UCSD-AML1 (cell line): ENCODE data around the gene CD8A.

ENCODE experiments used
- DNase-seq: peaks from one replicate; lab custom pipeline; 2025; ENCODE audit not compliant: unreplicated experiment; lab: John Stamatoyannopoulos, UW

Gene CD8A

DNA sequence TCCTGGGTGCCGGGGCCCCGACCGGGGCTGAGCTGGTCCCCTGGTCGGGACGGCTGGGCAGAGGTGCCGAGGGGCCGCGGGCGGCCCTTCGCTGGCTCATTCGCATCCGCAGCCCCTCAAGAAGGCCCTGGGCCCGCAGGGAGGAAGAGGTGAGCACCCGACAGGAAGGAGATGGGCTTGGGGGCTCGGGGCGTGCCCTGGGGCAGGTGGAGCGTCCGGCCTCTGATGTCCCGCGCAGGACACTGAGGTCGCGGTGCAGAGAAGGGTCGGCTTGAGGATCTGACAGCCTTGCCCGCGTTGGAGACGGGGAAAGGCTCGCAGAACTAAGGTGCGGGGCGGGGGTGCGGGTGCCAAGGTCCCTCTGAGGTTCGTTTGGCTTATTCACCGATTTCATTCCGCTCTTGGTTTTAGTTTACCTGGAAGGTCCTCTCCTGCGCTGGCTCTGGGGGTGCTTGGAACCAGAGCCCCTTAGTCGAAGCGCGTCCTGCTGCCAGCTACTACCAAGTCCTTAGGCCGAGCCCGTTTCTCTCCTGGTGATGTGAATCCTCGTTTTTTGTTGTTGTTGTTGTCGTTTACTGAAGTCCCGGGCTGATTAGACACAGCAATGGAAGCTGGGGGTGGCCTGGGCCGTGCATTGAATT lies 18.9 kb upstream of the CD8A start:
- no peak for DNase-seq

GRCh38 chr2:86808315-86809161 lies 17.8 kb upstream of the CD8A start:
- peak; percentile 87 for DNase-seq

DNA sequence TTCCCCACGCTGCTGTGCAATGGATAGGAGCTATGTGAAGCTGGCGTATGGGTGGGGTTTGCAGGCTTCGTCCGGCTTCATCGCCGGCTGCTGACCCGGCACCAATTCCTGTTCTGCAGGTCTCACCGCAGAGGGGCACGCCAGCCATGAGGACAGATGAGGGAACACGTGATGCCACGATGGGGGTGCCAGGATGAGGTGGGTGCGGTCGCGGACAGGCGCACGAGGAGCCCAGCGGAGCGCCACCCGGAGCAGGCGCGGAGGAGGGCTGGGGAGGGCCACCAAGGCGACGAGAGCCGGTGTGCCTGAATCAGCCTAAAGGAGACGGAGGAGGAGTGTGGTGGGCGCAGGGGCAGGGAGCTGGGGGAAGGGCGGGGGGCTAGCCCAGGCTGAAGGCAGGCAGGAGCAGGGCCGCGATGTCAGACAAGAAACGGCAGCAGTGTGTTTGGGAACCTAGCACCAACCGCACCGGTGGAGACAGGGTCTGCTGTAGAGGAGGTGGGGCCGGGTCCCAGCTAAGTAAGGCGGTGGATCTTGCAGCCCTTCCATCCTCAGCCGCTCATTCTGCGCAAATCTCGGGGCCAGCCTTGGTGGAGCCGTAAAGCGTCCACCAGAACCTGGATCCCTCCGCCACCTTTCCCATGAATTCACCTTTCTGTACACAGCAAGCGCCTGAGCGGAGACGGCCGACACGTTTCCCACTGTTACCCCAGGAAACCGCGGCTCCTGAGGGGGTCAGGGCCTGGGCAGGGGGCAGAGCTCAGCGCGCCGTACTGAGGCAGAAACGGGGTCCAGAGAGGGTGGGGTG lies 17.0 kb upstream of the CD8A start:
- no peak for DNase-seq

GRCh38 chr2:86807133-86807467 lies 16.4 kb upstream of the CD8A start:
- DNase-seq = no peak

GRCh38 chr2:86806059-86806857 lies 15.5 kb upstream of the CD8A start:
- no peak for DNase-seq

- no peak for DNase-seq
These were observed 10.3 kb upstream of the CD8A start for GRCh38 chr2:86800856-86801567.

DNA sequence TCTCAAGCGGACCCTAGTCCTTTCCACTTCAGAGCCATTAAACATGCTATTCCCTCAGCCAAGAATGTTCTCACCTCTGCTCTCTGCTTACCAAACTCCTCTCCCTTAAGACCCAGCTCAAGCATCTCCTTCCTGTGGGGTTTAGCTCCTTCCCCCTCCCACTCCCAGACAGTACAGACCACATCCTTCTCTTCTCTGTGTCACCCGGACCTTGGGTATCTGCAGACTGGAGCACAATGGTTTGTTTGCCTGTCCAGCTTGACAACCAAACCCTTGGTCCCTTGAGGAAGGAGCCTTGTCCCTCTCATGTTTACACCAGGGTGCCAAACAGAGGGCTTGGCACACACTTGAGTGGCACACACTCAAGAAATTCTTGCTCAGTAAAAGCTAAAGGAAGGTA lies 4.1 kb upstream of the CD8A start:
- DNase-seq = no peak

- DNase-seq = no peak
These were observed 3.0 kb upstream of the CD8A start for GRCh38 chr2:86793752-86794151.

GRCh38 chr2:86791573-86791972 lies 860 bp upstream of the CD8A start:
- DNase-seq = no peak

DNA sequence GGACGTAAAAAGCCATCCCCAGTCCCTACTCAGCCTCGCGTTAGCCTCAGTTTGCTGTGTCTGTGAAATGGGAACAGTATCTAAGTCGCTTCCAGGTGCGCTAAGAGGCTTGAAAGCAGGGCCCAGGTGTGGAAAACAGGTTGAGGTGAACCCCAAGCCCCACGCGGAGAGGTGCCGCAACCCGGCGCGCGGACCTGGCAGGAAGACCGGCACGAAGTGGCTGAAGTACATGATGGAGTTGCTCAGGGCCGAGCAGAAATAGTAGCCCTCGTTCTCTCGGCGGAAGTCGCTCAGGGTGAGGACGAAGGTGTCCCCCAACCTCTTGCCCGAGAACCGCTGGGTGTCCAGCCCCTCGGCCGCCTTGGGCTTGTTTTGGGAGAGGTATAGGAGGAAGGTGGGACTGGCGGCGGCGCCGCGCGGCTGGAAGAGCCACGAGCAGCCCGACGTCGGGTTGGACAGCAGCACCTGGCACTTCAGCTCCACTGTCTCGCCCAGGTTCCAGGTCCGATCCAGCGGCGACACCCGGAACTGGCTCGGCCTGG lies 508 bp downstream of the CD8A start:
- DNase-seq = no peak

- no peak for DNase-seq
These were observed 1.0 kb downstream of the CD8A start for GRCh38 chr2:86789687-86790133.

DNA sequence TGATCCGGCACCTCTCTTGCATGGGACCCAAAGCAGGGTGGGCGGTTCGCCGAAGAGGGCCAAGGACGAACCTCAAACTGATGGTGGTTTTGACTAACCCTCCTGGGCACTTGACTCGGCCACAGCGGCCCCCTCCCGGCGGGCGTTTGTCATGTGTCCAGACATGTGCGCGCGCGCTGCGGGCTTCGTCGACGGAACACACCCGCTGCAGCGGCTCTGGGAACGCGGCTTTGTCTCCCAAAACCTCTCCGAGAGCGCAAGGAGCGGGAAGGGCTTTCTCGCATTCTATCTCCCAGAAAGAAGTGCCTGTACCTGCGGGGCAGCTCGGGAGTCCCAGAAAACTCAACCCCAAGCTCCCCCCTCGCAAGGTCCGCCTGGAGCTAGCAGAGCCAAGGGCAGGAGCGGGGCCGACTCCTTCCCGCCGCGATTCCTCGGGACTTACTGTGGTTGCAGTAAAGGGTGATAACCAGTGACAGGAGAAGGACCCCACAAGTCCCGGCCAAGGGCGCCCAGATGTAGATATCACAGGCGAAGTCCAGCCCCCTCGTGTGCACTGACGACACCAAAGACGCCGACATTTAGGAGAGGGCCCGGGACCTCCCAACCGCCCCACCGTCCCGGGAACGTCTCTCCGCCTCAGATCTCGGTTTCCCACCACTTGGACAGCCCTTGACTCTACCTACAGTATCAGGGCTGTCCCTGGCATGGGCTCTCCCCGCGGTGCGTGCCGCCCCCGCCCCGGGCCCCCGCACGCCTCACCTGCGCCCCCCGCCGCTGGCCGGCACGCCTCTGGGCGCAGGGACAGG lies 1.6 kb downstream of the CD8A start:
- DNase-seq = no peak

- no peak for DNase-seq
These were observed 2.5 kb downstream of the CD8A start for GRCh38 chr2:86788165-86788564.

DNA sequence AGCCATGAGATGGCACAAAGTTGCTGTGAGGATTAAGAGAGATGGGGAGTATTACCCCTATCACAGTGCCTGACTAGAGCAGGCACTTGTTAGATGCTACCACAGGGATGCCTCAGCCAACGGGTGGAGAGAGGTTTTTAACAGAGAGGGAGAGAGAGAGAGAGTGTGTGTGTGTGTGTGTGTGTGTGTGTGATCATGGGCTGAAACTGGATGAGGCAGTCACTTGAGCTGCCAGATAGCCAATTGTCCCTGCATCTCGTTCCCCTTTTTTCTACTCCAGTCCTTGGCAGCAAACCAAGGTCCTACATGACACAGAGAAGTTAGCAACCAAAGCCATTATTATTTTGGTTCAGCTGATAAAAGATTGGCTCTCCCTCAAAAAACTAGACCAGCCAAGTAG lies 3.0 kb downstream of the CD8A start:
- no peak for DNase-seq

GRCh38 chr2:86786001-86786536 lies 4.6 kb downstream of the CD8A start:
- DNase-seq = no peak

DNA sequence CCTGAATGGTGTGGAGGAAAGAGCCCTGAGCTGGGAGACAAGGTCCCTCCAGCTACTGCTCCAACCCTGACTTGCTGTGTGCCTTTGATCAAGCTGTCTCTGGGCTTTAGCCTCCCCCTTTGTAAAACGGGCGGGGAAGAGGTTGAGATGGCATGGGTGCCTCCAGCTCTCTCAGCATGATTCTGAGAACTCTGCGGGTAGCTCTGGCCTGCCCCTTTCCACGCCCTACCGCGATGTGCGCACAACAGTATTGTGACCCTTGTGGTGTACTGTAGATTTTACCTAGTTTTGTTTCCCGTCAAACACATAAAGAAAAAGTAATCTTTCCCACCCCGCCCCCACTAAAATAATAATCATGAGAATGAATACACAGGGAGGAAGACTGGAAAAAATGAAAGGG lies 5.3 kb downstream of the CD8A start:
- no peak for DNase-seq

- DNase-seq = no peak
These were observed 6.9 kb downstream of the CD8A start for GRCh38 chr2:86783615-86784339.

- no peak for DNase-seq
These were observed 8.0 kb downstream of the CD8A start for GRCh38 chr2:86782748-86783147.
